Parathyroid adenoma (tissue), 2 donors: ENCODE measurements around the gene SPAG9.

Experiments used
- H2AFZ ChIP-seq: fragments of 300-600 bp; sonication (generic); one replicate; pipeline ENCODE4 v1.7.0; 2017; ENCODE audit warnings: antibody characterized with exemption, mild to moderate bottlenecking
- H3K27ac ChIP-seq: fragments of 300-600 bp; sonication (generic); one replicate; pipeline ENCODE4 v1.7.0; 2017
- H3K27me3 ChIP-seq: fragments of 300-600 bp; sonication (generic); one replicate; pipeline ENCODE4 v1.7.0; 2017; ENCODE audit warnings: low read length; ENCODE audit not compliant: control insufficient read depth, insufficient read depth
- H3K36me3 ChIP-seq: fragments of 300-600 bp; sonication (generic); one replicate; pipeline ENCODE4 v1.7.0; 2017; ENCODE audit warnings: low read length; ENCODE audit not compliant: control insufficient read depth, insufficient read depth
- H3K4me1 ChIP-seq: fragments of 300-600 bp; sonication (generic); one replicate; pipeline ENCODE4 v1.7.0; 2017; ENCODE audit warnings: control low read depth
- H3K4me2 ChIP-seq: fragments of 300-600 bp; sonication (generic); one replicate; pipeline ENCODE4 v1.7.0; 2017; ENCODE audit warnings: low read length
- H3K4me3 ChIP-seq: fragments of 300-600 bp; sonication (generic); one replicate; pipeline ENCODE4 v1.7.0; 2017; ENCODE audit warnings: low read depth, low read length
- H3K79me2 ChIP-seq: fragments of 300-600 bp; sonication (generic); one replicate; pipeline ENCODE4 v1.7.0; 2017; ENCODE audit warnings: control low read depth
- H3K9ac ChIP-seq: fragments of 300-600 bp; sonication (generic); one replicate; pipeline ENCODE4 v1.7.0; 2017; ENCODE audit warnings: mild to moderate bottlenecking
- H3K9me3 ChIP-seq: fragments of 300-600 bp; sonication (generic); one replicate; pipeline ENCODE4 v1.7.0; 2017; ENCODE audit warnings: low read length; ENCODE audit not compliant: control insufficient read depth
- CTCF ChIP-seq: fragments of 300-600 bp; sonication (generic); IDR thresholded peaks from one replicate; pipeline ENCODE4 v1.7.0; 2017; ENCODE audit warnings: antibody characterized with exemption, mild to moderate bottlenecking
- donor health status: primary hyperparathyroidism.

Gene SPAG9

GRCh38 chr17:51034800-51035199, 85.9 kb downstream of the SPAG9 start:
- no peaks in the 10 kb centered on the region for H3K9me3 ChIP-seq
- H3K4me3 ChIP-seq = no peak overlapping the region
- H3K9ac ChIP-seq = no peak overlapping the region
- no peak for TF ChIP-seq CTCF
- H3K79me2 ChIP-seq = peaks cover 2% of the 10 kb centered on the region
- no peaks in the 10 kb centered on the region for H3K27me3 ChIP-seq
- no peak overlapping the region for H2AFZ ChIP-seq
- H3K4me1 ChIP-seq = no peaks in the 10 kb centered on the region
- H3K27ac ChIP-seq = no peak overlapping the region
- H3K36me3 ChIP-seq = no peaks in the 10 kb centered on the region
- no peak overlapping the region for H3K4me2 ChIP-seq

GRCh38 chr17:51032850-51033249, 87.8 kb downstream of the SPAG9 start:
- no peaks in the 10 kb centered on the region for H3K27me3 ChIP-seq
- H3K27ac ChIP-seq = no peak overlapping the region
- H3K36me3 ChIP-seq = no peaks in the 10 kb centered on the region
- no peak overlapping the region for H3K4me2 ChIP-seq
- no peaks in the 10 kb centered on the region for H3K9me3 ChIP-seq
- H3K4me1 ChIP-seq = no peaks in the 10 kb centered on the region
- no peak overlapping the region for H3K4me3 ChIP-seq
- H2AFZ ChIP-seq = no peak overlapping the region
- no peak for TF ChIP-seq CTCF
- H3K9ac ChIP-seq = no peak overlapping the region
- H3K79me2 ChIP-seq = peaks cover 2% of the 10 kb centered on the region

- H3K9ac ChIP-seq = no peak overlapping the region
- H3K36me3 ChIP-seq = no peaks in the 10 kb centered on the region
These were observed 90.9 kb downstream of the SPAG9 start for GRCh38 chr17:51029568-51030463.

GRCh38 chr17:51029142-51029541, 91.5 kb downstream of the SPAG9 start:
- H3K9me3 ChIP-seq = no peaks in the 10 kb centered on the region
- peak overlapping the region; percentile 30 for H3K27ac ChIP-seq
- no peak overlapping the region for H3K9ac ChIP-seq
- no peak overlapping the region for H2AFZ ChIP-seq
- H3K36me3 ChIP-seq = no peaks in the 10 kb centered on the region
- H3K4me2 ChIP-seq = no peak overlapping the region
- no peaks in the 10 kb centered on the region for H3K4me1 ChIP-seq
- H3K27me3 ChIP-seq = no peaks in the 10 kb centered on the region
- no peak for TF ChIP-seq CTCF
- H3K4me3 ChIP-seq = no peak overlapping the region
- no peaks in the 10 kb centered on the region for H3K79me2 ChIP-seq

More at GRCh38 chr17:51029568-51030463, 90.9 kb downstream of the SPAG9 start:
- no peak for TF ChIP-seq CTCF
- Histone ChIP-seq H3K4me3 (peak overlapping the region; percentile 17), H3K27ac (peak overlapping the region; percentile 30), H3K27me3 (no peaks in the 10 kb centered on the region), H3K4me2 (peak overlapping the region; percentile 14), H2AFZ (no peak overlapping the region), H3K79me2 (no peaks in the 10 kb centered on the region), H3K9me3 (no peaks in the 10 kb centered on the region), H3K4me1 (no peaks in the 10 kb centered on the region)
